ENCODE data around the gene C1QL1.
A peak's percentile ranks its signal among the peaks of the same experiment; 100 is the strongest.

Gene C1QL1

GRCh38 chr17:44915321-44915726, 52.8 kb downstream of the C1QL1 start, which contains the start of gene GFAP:
Gene GFAP, minus strand, starts transcription at chr17:44915500. Its CDS starts 14 bp downstream, at chr17:44915486.
- TF ChIP-seq CTCF (conservative IDR thresholded peaks at IDR 0.05) = no peak
- no peak within 1 kb of the TSS for H3K27ac ChIP-seq

- TF ChIP-seq CTCF (conservative IDR thresholded peaks at IDR 0.05) = no peak
- H3K27ac ChIP-seq = no peak overlapping the region
Measured at GRCh38 chr17:44914698-44915271, 53.3 kb downstream of the C1QL1 start.

- H3K27ac ChIP-seq = no peak overlapping the region
- TF ChIP-seq CTCF (conservative IDR thresholded peaks at IDR 0.05) = no peak
Measured at GRCh38 chr17:44914148-44914547, 54.0 kb downstream of the C1QL1 start.

GRCh38 chr17:44913676-44914075, 54.4 kb downstream of the C1QL1 start:
- TF ChIP-seq CTCF (conservative IDR thresholded peaks at IDR 0.05) = no peak
- no peak overlapping the region for H3K27ac ChIP-seq

- no peak for TF ChIP-seq CTCF (conservative IDR thresholded peaks at IDR 0.05)
- no peak overlapping the region for H3K27ac ChIP-seq
Measured at GRCh38 chr17:44912763-44913544, 55.1 kb downstream of the C1QL1 start.

GRCh38 chr17:44911133-44912001, 56.7 kb downstream of the C1QL1 start:
- peak; percentile 42; the same call in 1 of the 2 replicates for TF ChIP-seq CTCF (conservative IDR thresholded peaks at IDR 0.05)

More at GRCh38 chr17:44911133-44912001, 56.7 kb downstream of the C1QL1 start:
- H3K27ac ChIP-seq = no peak overlapping the region
